GM21717 (cell line): ENCODE measurements around the gene DOK6.
"Not testable (repeated sequence)": the region's sequence is repeated elsewhere in the genome, so short reads cannot be mapped to it uniquely, and the experiment has no call there.

Experiments used
- ATAC-seq: cut with Tn5 transposase; IDR thresholded peaks from one replicate; pipeline ENCODE4 v1.9.1; 2021; ENCODE audit warnings: mild to moderate bottlenecking, moderate library complexity; ENCODE audit not compliant: unreplicated experiment

The DOK6 gene

DNA sequence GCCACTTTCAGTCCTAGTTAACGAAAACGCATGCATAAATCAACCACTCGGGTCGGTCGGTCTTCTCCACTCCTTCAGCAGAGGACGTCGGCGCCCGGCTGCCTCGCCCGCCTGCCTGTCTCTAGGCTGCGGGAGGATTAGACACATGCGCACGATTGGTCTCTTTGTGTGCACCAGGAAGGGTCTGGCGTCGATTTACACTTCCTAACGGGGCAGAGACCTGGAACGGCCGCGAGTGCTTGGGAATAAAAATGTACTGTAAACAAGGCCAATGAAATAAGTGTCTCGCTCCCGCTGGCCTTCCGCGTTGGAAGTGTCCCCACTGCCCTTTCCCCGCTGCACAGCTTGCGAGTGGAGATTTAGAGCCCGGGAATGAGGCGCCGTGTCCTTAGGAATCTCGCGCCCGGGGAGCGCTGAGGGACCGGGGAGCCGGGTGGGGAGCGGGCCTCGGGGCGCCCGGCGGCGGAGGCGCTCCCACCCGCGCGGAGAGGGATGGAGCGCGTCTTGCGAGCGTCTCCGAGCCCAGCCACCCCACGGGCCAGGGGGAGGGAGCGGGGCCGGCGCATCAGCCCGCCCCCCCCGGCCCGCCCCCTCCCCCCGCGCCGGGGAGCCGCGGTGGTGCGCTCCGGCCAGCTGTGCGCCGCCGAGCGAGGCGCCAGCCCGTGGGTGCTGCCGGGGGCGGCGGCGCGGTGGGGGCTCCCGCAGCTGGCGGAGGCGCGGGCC, at the start of gene DOK6:
DOK6 (plus strand) TSS at position 636 of the 723 bp plus-strand sequence.
- ATAC-seq = no peak

DNA sequence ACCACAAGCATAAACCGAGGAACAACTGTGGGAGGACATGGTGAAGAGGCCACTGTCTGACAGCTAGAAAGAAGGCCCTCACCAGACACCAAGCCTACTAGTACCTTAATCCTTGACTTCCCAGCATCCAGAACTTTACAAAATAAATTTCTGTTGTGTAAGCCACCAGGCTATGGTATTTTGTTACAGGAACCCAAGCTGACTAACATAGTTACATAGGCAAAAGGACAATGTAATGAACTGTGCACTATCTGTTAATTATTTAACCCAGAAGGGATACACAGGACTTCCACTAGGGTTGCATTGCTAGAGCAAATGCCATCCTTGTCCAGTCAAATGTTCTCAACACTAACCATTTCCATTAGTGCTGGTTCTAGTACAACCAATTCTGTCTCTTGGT, 47.7 kb upstream of the DOK6 start:
- no peak for ATAC-seq

- ATAC-seq = no peak
These were observed 43.1 kb upstream of the DOK6 start for GRCh38 chr18:69357590-69357989.

- ATAC-seq = no peak
These were observed 42.3 kb upstream of the DOK6 start for GRCh38 chr18:69358212-69358895.

- not testable (repeated sequence) for ATAC-seq
These were observed 40.9 kb upstream of the DOK6 start for GRCh38 chr18:69359768-69360167.

- no peak for ATAC-seq
These were observed 35.8 kb upstream of the DOK6 start for GRCh38 chr18:69364930-69365329.

DNA sequence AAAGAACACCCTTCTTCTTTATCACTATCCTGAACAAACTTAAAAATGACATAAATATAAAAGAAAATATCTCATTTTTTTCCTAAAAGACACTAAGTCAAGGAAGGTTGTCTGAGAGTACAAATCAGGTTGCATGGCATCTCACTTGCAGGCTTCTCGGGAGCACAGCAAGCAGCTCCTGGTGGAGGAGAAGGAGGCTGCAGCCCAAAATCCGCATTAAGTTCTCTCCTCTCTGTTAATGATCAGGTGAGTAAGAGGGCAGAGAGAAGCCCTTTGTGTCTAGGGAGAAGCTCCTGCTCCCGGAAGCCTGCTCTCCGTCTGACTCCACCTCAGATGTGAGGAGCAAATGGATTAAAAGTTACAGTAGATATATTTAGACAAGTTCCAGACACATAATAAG, 35.0 kb upstream of the DOK6 start:
- no peak for ATAC-seq

GRCh38 chr18:69367104-69367503, 33.6 kb upstream of the DOK6 start:
- ATAC-seq = no peak

- no peak for ATAC-seq
These were observed 29.0 kb upstream of the DOK6 start for GRCh38 chr18:69371729-69372128.

DNA sequence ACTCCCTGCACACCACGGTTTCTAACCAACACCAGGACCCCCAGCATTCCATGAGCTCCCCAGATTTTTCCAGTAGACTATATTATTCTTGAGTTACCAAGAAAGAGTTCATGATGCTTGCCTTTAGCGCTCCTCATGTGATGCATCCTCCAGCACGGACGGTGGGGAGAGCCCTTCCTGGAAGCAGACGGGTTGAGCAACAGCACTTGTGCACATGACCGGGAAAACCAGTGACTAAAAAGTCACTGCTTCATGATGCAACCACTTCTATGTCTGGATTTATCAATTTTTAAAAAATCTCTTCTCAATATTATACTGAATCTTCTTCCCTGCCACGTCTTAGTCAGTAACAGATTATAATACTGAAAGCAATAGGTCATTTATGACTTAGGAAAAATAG, 20.4 kb upstream of the DOK6 start:
- no peak for ATAC-seq

DNA sequence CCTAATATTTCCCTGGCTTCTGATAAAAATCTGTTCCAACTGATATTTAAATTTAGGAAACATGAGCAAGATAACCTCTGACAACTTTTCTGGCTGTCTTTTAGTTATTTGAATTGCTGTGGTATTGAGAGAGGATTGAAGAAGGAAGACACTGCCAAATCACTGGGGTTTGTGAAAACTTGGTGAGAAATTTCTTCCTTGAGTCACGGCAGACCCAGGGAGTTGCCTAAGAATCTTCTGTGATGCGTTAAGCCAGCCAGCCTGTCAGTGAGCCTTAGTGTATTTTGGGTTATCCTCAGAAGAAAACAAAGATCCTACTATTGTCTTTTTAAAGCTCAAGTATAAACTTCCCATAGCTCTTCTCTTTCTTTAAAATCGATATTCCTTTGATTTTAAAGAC, 17.5 kb upstream of the DOK6 start:
- ATAC-seq = no peak

- ATAC-seq = no peak
These were observed 13.5 kb upstream of the DOK6 start for GRCh38 chr18:69387186-69387585.

DNA sequence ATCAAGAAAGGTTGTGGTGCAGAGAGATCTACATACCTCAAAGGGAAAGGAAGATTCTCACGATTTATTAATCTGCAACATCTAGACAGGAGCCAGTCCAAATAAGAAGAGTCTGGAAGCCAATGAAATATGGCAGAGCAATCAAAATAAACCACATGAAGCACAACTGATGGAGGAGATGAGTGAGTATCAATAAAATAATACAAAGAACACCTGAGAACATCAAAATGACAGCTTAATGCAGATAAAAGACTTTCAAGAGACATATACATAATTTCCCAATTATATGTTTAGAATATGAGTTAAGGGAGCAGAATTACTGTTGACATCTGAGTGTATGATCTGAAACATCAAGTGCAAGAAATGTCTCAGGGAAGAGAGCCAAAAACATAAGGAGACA, 12.5 kb upstream of the DOK6 start:
- ATAC-seq = no peak

- no peak for ATAC-seq
These were observed 3.6 kb upstream of the DOK6 start for GRCh38 chr18:69397096-69397495.

DNA sequence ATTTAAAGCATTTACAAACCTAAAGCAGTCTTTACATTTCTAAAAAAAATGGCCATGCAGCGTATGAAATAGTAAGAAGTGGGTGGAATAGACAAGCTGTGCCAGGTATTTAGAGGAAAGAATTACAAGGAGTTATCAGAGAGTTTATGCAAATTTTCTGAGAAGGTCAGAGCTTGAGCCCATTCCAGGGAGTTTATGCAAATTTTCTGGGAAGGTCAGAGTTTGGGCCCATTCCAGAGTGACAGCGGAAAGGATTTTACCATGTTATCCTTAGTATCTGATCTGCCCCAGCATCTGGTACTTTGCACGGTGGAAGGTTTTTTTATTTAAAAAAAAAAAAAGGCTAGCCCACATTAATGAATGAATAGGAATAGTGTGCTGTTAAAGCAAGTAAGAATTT, 1.4 kb upstream of the DOK6 start:
- ATAC-seq = no peak

- ATAC-seq = no peak
These were observed 213 bp downstream of the DOK6 start for GRCh38 chr18:69400976-69401225.

- no peak for ATAC-seq
These were observed 711 bp downstream of the DOK6 start for GRCh38 chr18:69401226-69401971.

DNA sequence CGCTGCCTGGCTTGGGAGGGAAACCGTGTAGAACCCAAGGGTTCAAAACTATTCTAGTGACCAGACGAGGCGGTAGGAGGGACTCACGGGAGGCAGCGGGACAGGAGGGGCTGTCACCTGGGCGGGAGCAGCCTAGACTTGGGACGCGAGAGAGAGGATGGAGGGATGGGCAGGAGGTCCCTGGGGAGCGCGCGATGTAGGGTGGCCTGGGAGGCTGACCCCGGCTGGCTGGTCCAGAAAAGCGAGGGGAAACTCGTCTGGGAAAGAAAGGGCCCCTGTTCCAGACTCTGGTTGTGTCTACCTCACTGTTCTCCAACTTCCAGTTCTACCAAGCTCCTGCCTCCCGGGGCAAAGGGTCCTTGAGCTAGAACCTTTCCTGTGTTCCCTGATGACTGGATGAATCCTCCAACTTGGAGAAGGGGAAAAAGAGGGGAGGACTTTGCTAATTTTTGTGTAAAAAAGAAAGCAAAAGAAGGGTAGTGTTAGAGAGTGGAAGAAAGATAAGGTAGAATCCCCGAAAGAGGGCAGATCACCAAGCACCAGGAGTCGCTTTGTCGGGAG, 1.4 kb downstream of the DOK6 start:
- no peak for ATAC-seq

DNA sequence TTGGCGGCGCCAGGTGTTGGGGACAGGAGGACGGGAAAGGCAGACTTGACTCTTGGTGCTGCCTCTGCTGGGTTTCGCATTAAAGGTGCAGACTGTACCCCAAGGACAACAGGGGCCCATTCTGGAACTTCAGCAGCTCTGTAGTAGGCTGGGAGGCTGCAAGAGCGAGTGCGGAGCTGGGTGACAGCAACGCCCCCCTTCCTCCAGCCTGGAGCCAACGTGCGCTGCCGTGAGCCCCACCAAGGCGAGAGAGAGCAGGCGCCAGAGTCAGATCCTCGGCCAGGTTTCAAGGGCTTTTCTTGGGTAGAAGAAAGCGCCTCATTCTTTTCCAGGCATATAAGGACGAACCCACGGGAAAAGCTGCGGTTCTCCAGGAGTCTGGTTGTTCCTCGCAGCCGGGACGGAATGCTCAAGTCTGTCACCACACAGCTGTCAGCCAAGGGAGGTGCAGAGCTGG, 1.9 kb downstream of the DOK6 start:
- no peak for ATAC-seq

- no peak for ATAC-seq
These were observed 7.8 kb downstream of the DOK6 start for GRCh38 chr18:69408522-69408921.

GRCh38 chr18:69411199-69411598, 10.5 kb downstream of the DOK6 start:
- ATAC-seq = no peak

- ATAC-seq = no peak
These were observed 13.5 kb downstream of the DOK6 start for GRCh38 chr18:69414184-69414583.
